Mononuclear cell (primary cell): Measurements from ENCODE around the gene LGALS9B. TPM values are rescaled to one million over a fixed set of nuclear protein-coding genes. Genes with fewer than 3 reads are reported as not detected.
"Not testable (repeated sequence)": the region's sequence is repeated elsewhere in the genome, so short reads cannot be mapped to it uniquely, and the experiment has no call there.

ENCODE experiments used
- H3K27me3 ChIP-seq: 2 replicates; pipeline ENCODE4 v1.6.0; 2011; ENCODE audit warnings: low read length, control low read depth; ENCODE audit not compliant: insufficient read depth
- H3K4me1 ChIP-seq: 2 replicates; pipeline ENCODE4 v1.5.1; 2011; ENCODE audit warnings: mild to moderate bottlenecking, low read length, control low read depth; ENCODE audit not compliant: insufficient read depth
- H3K4me3 ChIP-seq: 2 replicates; pipeline ENCODE4 v1.5.1; 2011; ENCODE audit warnings: mild to moderate bottlenecking, low read length, moderate library complexity
- H3K9me3 ChIP-seq: 2 replicates; pipeline ENCODE4 v1.5.1; 2011; ENCODE audit warnings: low read depth, mild to moderate bottlenecking, control low read depth, low read length
- total RNA-seq: library from RNA; depleted of rRNA; stranded (reverse); fragments of >200 nt; gene quantifications from one replicate; pipeline ENCODE4 v1.2.3, GENCODE V29; 2012

Gene LGALS9B
- total RNA-seq: 0.52 TPM

DNA sequence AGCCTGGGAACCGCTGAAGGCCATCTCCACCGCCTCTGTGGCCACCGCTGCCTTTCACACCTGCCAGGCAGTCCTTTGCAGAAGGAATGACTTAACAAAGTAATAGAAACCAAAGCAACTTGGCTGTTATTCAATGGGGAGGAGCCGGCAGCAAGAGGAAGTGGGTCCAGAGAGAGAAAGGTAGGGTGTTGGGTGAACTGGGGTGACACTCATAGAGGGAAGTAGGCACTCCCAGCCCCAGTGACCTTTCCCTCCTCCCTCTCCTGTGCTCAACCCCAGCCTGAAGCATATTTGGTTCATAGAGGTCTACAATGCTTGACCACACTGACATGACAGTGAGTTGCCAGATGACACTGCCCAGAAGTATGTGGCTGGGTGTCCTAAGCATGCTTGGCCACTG lies at the start of gene LGALS9B:
TSS of gene LGALS9B (minus strand) at position 93 of the 400 bp plus-strand sequence. CDS start at position 24, 69 bp downstream.
- not testable (repeated sequence) for H3K9me3 ChIP-seq, H3K4me3 ChIP-seq, H3K4me1 ChIP-seq, H3K27me3 ChIP-seq

DNA sequence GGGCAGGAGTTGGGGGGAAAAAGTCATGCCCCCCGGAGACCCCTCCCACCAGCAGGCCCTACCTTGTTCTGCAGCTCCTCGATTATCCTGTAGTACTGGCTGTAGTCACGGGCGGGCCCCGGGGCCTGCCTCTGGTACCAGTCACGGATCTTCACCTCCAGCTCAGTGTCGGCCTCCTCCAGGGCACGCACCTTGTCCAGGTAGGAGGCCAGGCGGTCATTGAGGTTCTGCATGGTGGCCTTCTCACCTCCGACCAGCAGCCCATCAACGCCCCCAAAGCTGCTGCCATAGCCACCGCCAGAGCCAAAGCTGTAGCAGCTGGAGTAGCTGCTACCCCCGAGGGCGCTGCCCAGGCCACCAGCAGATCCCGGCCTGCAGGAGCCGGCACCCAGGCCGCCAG lies 49.6 kb upstream of the LGALS9B start:
- not testable (repeated sequence) for H3K9me3 ChIP-seq, H3K4me3 ChIP-seq, H3K27me3 ChIP-seq, H3K4me1 ChIP-seq

DNA sequence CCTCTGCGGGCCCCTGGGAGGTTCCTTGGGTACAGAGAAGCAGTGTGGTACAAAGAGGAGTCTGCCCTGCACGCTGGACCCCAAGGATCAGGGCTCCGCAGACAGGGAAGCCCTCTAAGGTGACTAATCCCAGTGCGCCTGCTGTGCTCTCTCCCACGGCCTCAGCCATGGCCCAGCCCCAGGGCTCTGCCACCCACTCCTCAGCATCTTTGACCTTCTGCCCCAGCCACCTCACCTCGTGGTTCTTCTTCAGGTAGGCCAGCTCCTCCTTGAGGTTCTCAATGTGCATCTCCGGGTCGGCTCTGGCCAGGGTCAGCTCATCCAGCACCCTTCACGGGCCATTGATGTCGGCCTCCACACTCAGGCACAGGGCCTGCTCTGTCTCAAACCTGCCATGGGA lies 47.8 kb upstream of the LGALS9B start:
- H3K9me3 ChIP-seq, H3K4me1 ChIP-seq, H3K27me3 ChIP-seq, H3K4me3 ChIP-seq: not testable (repeated sequence)

DNA sequence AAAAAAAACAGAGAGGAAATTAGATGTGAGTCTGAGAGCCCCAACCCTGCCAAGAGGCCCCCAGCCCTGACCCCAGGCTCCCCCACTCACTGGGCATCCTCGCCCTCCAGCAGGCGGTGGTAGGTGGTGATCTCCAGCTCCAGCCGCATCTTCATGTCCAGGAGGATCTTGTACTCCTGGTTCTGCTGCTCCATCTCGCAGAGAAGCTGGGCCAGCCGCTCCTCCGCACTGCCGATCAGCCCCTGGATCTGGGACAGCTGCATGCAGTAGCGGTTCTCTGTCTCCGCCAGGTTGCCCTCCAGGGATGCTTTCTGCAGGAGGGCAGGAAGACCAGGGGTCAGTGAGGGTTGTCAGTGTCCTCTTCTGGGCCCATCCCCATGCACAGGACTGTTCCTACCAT lies 46.2 kb upstream of the LGALS9B start:
- not testable (repeated sequence) for H3K4me1 ChIP-seq, H3K9me3 ChIP-seq, H3K4me3 ChIP-seq, H3K27me3 ChIP-seq

DNA sequence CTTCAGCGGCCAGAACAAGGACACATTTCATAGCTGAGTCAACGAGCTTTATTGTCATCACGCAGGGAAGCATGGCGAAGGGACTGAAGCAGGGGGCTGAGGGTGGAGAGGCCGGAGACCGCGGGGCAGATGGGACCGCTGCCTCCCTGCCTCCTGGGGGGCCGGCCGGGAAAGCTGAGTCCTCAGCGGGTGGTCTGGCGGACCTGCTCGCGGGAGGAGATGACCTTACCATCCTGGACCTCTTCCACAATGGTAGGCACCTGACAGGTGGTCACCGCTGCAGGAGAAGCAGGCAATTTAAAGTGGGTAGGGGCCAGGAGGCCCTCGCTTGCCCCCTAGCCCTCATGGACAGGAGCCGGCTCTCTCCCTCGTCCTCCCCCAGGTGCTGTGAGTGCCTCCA lies 45.0 kb upstream of the LGALS9B start:
- H3K4me3 ChIP-seq, H3K9me3 ChIP-seq, H3K4me1 ChIP-seq, H3K27me3 ChIP-seq: not testable (repeated sequence)

DNA sequence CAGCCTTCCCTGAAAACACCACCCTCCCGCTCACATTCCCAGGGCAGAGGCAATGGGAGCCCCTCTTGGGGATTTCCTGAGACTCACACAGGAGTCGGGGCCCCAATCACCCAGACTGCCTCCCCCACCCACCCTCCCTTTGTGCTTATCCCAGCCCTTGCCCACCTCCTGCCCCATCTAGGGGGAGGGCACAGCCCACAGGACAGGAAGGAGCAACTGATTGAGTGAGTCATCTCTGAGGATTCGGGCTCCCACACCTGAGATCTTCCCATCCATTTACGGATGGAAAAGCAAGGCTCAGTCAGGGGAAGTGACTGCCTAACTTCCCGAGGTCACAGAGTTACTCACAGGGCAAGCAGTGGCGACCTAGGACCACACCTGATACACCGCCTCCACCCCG lies 44.4 kb upstream of the LGALS9B start:
- not testable (repeated sequence) for H3K4me3 ChIP-seq, H3K27me3 ChIP-seq, H3K4me1 ChIP-seq, H3K9me3 ChIP-seq

DNA sequence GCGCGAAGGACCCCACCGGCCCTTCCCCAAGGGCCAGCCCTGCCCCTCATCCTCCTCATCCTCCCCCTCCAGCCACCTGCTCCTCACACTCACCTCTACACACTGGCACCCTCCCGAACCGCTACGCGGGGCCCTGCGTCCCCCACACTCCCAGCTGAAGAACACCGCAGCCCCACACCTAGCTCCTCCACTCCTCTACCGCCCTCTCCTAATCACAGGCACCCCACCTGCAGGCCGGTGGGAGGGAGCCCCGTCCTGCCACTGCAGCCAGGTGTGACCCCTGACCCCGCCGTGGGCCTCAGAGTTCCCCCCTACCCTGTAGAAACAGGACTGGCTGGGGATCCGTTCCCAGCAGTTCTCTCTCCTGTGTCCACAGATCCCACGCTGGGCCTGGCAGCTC lies 38.0 kb upstream of the LGALS9B start:
- H3K4me3 ChIP-seq, H3K27me3 ChIP-seq, H3K9me3 ChIP-seq, H3K4me1 ChIP-seq: not testable (repeated sequence)

DNA sequence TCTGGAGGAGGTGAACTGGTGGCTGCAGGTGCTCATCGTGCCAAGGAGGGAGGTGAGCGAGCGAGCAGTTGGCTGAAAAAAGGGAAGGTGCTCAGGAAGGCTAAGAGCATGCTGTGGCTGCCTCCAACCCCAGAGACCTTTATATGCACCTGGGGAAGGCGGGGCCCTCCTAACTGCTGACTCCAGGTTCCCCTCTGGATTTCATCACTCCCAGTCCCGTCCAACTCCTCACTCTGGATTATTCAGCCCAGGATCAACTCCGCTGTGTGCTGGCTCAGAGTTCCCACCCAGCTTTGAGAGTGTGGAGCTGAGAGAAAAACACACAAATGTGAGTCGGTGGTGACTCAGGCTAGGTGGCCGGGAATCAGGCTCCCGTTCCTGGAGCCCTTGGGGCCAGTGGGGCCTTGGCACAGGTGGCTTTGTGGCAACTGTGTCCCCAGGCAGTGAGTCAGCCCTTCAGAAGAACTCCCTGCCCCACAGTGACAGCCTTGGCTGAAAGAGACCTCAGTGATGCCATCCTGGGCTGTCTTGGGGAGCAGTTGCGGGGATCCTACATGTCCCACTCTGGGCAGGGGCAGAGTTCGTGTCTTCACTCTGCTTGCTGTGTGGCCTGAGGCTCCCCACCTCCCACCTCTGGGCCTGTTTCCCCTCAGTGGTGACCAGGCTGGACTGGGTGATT lies 37.2 kb upstream of the LGALS9B start:
- H3K9me3 ChIP-seq, H3K4me1 ChIP-seq, H3K4me3 ChIP-seq, H3K27me3 ChIP-seq: not testable (repeated sequence)

DNA sequence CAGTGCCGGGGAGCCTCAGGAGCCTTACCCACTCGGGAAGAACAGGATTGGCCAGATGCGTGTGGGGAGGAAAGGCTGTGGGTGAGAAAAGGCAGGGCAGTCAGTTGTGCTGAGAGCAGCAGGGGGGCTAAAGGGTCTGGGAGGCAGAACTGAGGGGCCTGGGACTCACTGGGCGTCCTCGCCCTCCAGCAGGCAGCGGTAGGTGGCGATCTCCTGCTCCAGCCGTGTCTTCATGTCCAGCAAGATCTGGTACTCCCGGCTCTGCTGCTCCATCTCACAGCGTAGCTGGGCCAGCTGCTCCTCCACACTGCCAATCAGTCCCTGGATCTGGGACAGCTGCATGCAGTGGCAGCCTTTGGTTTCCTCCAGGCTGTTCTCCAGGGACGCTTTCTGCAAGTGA lies 34.6 kb upstream of the LGALS9B start:
- H3K9me3 ChIP-seq, H3K27me3 ChIP-seq, H3K4me1 ChIP-seq, H3K4me3 ChIP-seq: not testable (repeated sequence)

DNA sequence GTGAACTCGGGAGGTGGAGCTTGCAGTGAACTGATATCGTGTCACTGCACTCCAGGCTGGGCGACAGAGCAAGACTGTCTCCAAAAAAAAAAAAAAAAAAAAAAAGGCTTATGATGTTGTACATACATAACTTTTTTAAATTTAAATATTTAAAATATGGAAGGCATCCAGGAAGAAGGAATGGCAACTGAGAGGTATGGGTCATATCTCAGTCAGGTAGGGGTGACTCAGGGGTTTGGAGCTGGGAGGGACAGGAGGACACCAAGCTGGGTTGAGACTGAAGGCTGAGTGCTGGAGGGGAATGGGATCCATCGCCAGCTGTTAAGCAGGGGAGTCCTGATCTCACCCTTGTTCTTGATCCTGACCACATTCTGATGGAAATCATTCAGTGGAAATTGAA lies 33.0 kb upstream of the LGALS9B start:
- H3K4me1 ChIP-seq, H3K4me3 ChIP-seq, H3K27me3 ChIP-seq, H3K9me3 ChIP-seq: not testable (repeated sequence)

DNA sequence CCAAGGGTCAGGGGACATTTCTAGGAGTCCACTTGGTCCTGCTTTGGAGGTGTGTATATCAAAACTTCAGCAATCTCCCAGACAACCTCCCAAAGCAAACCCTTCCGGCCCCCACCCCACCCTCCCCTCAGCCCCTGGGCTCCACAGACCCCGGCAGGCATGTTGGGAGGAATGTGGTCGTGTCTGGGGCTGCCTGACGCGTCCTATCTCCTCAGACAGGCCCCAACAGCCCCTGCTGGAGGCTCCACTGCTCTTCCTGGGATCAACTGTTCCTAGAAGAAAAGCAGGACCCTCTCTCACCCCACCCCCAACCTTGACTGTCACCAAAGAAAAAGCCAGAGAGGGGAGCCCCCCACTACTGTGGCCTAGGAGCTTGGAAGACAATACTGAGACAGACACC lies 28.1 kb upstream of the LGALS9B start:
- H3K4me3 ChIP-seq, H3K27me3 ChIP-seq, H3K4me1 ChIP-seq, H3K9me3 ChIP-seq: not testable (repeated sequence)

DNA sequence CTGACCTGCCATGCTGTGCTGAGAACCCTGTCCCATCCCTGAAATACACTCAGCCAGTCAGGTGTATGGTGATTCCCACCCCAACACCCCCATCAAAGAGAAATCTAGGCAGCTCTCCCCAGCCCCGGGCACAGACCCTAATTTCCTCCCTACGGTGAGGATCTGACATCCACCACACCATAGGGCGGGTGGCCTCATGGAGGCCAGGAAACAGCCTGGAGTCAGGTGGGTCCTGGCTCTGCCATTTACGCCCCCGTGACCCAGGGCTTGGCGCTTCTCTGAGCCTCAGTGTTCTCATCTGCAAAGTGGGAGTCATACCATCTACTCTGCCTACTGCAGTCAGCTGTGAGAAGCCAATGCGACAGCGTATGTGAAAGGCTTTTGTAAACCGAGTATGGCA lies 27.4 kb upstream of the LGALS9B start:
- H3K27me3 ChIP-seq, H3K9me3 ChIP-seq, H3K4me3 ChIP-seq, H3K4me1 ChIP-seq: not testable (repeated sequence)

DNA sequence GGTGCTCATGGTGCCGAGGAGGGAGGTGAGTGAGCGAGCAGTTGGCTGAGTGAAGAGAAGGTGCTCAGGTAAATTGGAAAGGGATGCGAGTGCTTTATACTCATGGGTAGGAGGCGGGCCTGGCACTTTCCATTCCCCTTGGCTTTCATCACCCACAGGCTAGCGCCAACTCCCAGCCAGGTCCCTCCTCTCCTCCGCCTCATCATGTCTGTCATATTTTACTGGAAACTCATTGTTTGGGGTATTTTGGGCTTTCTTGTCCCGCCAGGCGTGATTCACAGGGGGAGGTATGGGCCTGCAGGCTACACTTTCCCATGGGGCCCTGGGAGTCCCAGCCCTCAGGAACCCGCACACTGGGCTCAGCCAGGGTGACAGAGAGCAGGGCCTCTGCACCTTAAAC lies 26.8 kb upstream of the LGALS9B start:
- not testable (repeated sequence) for H3K4me3 ChIP-seq, H3K9me3 ChIP-seq, H3K4me1 ChIP-seq, H3K27me3 ChIP-seq

DNA sequence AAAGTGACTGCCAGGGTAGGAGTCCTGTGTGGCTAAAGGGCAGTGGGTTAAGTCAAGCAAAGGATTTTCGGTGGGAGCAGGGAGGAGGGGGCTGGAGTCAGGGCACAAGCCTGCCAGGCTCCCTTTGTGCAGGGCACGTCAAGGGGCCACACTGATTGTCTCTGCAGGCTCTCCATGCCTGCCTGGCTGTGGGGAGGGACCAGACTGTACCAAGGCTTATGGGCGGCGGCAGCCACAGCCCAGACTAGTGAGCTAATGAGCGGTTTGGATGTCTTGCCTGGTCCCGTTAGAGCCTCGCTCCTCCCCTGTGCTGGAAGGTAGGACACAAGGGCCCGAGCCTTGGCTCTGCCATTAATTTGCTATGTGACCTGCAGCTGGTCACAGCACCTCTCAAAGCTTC lies 25.6 kb upstream of the LGALS9B start:
- H3K4me3 ChIP-seq, H3K9me3 ChIP-seq, H3K27me3 ChIP-seq, H3K4me1 ChIP-seq: not testable (repeated sequence)

DNA sequence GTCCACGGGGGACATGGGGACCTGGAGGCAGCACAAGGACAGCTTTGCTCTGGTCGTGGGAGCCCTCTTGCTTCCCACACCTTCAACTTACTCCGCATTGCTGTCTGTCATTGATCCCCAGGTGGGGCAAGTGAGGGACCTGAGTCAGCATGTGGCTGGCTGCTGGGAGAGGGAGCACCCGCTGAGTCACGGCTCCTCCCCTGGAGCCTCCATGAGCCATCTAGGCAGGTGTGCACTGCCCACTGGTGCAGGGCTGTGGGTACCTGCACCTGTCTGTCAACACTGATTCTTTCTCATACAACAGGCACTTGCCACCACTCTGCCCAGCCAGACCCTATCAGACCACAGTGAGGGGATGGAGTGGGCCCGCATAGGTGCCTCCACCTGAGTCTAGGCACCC lies 24.8 kb upstream of the LGALS9B start:
- H3K4me1 ChIP-seq, H3K9me3 ChIP-seq, H3K4me3 ChIP-seq, H3K27me3 ChIP-seq: not testable (repeated sequence)

DNA sequence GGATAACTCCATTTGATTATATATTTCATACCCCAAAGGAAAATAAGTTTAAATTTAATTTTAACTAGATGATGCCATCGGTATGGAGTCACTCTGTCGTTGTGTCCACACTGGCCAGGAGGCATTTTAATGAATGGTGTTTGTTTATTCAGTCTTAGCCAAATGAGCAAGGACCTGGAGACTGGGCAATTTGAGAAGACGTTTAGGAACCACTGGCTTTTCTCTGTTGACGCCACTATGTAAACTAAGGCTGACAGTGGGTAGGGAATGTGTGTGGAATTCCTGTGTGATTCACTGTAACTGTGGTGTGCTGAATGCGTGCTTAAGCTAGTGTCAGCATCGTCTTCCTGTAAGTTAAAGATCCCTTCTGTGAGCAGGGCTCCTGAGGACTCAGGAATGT lies 17.6 kb upstream of the LGALS9B start:
- not testable (repeated sequence) for H3K4me1 ChIP-seq, H3K9me3 ChIP-seq, H3K27me3 ChIP-seq, H3K4me3 ChIP-seq
